ENCODE data around the gene RGS7BP. TPM values are rescaled to one million over a fixed set of nuclear protein-coding genes. Genes with fewer than 3 reads are reported as not detected.
A peak's percentile ranks its signal among the peaks of the same experiment; 100 is the strongest.

The RGS7BP gene
- total RNA-seq (2013) = not detected
- not detected for polyA plus RNA-seq
- polyA minus RNA-seq = not detected in 2 replicates
- 0 to 2.0 (median 0) reads per million in 11 experiments for total RNA-seq

- H3K36me3 ChIP-seq (replicated peaks in 1 of 2; ENCODE audit: control insufficient read depth in 1 of 2, insufficient read depth in 2 of 2, low read length in 2 of 2) = no peaks in the 10 kb centered on the region
- TF ChIP-seq CTCF (IDR thresholded peaks at IDR 0.05) = no peak
- H3K27ac ChIP-seq (ENCODE audit: low read depth in 1 of 2, low read length in 2 of 2) = no peak within 1 kb of the TSS
- no peaks in the 10 kb centered on the region for H4K20me1 ChIP-seq (ENCODE audit: insufficient read depth, low read length)
- 5% methylated on average over 46 of the region's 53 CpGs for WGBS (ENCODE audit: insufficient coverage)
- no peak within 1 kb of the TSS for H3K27ac Mint-ChIP-seq
- H3K4me3 Mint-ChIP-seq = peak within 1 kb of the TSS in 1 of 2 donors; percentile 72
- H3K79me2 ChIP-seq (ENCODE audit: insufficient read depth, low read length) = no peaks in the 10 kb centered on the region
- no peaks in the 10 kb centered on the region for H3K4me1 Mint-ChIP-seq
- H2AFZ ChIP-seq (ENCODE audit: insufficient read depth, low read depth, low read length, poor library complexity, severe bottlenecking) = no peak within 1 kb of the TSS
- peaks cover 32 to 38% of the 10 kb centered on the region in 2 donors for H3K27me3 ChIP-seq (ENCODE audit: control insufficient read depth in 2 of 2, insufficient read depth in 2 of 2, low read length in 2 of 2)
- DNase-seq = no peak
- H3K9me3 ChIP-seq (replicated peaks in 1 of 2; ENCODE audit: control insufficient read depth in 1 of 2, insufficient read depth in 1 of 2, low read length in 2 of 2) = peaks cover 0 to 6% of the 10 kb centered on the region in 2 donors
- H3K9ac ChIP-seq (ENCODE audit: insufficient read depth, low read length, poor library complexity, severe bottlenecking) = no peak within 1 kb of the TSS
- H3K27me3 Mint-ChIP-seq (ENCODE audit: low read depth in 3 of 3) = peaks cover 40 to 43% (median 41%) of the 10 kb centered on the region in 3 donors
- H3K4me3 ChIP-seq (replicated peaks in 1 of 3; ENCODE audit: low read depth in 2 of 3, low read length in 3 of 3) = no peak within 1 kb of the TSS
- H3K4me2 ChIP-seq (replicated peaks; ENCODE audit: extremely low read depth, low read length, poor library complexity, severe bottlenecking) = no peak within 1 kb of the TSS
- H3K9me3 Mint-ChIP-seq = peaks cover 3 to 17% (median 9%) of the 10 kb centered on the region in 7 donors
- no peaks in the 10 kb centered on the region for H3K36me3 Mint-ChIP-seq
- intact Hi-C loops (cut with micrococcal nuclease) = no loop called here
- no peaks in the 10 kb centered on the region for H3K4me1 ChIP-seq (ENCODE audit: control insufficient read depth in 1 of 2, insufficient read depth in 2 of 2, low read length in 2 of 2)
Observed at GRCh38 chr5:64505769-64506566, at the start of gene RGS7BP. Gene RGS7BP, plus strand, starts transcription at chr5:64506015. Its CDS starts 610 bp downstream, at chr5:64506625.

GRCh38 chr5:64457846-64458245 lies 48.0 kb upstream of the RGS7BP start:
- no peak for TF ChIP-seq CTCF (IDR thresholded peaks at IDR 0.05)
- H3K27me3 Mint-ChIP-seq (ENCODE audit: low read depth in 3 of 3) = no peaks in the 10 kb centered on the region
- no peak overlapping the region for H2AFZ ChIP-seq (ENCODE audit: insufficient read depth, low read depth, low read length, poor library complexity, severe bottlenecking)
- no peak for DNase-seq
- peaks cover 2 to 20% (median 11%) of the 10 kb centered on the region in 7 donors for H3K9me3 Mint-ChIP-seq
- no peak overlapping the region for H3K27ac Mint-ChIP-seq
- H3K4me3 Mint-ChIP-seq = no peak overlapping the region
- H3K4me1 Mint-ChIP-seq = no peaks in the 10 kb centered on the region
- H3K9ac ChIP-seq (ENCODE audit: insufficient read depth, low read length, poor library complexity, severe bottlenecking) = no peak overlapping the region
- H3K4me1 ChIP-seq (ENCODE audit: control insufficient read depth in 1 of 2, insufficient read depth in 2 of 2, low read length in 2 of 2) = no peaks in the 10 kb centered on the region
- no peaks in the 10 kb centered on the region for H3K36me3 Mint-ChIP-seq
- no peak overlapping the region for H3K27ac ChIP-seq (ENCODE audit: low read depth in 1 of 2, low read length in 2 of 2)
- WGBS (ENCODE audit: insufficient coverage) = no CpG with 5 or more reads among the region's 1 CpG
- peaks cover 11 to 17% of the 10 kb centered on the region in 2 donors for H3K9me3 ChIP-seq (replicated peaks in 1 of 2; ENCODE audit: control insufficient read depth in 1 of 2, insufficient read depth in 1 of 2, low read length in 2 of 2)
- H3K27me3 ChIP-seq (ENCODE audit: control insufficient read depth in 2 of 2, insufficient read depth in 2 of 2, low read length in 2 of 2) = no peaks in the 10 kb centered on the region
- no peak overlapping the region for H3K4me3 ChIP-seq (replicated peaks in 1 of 3; ENCODE audit: low read depth in 2 of 3, low read length in 3 of 3)
- H4K20me1 ChIP-seq (ENCODE audit: insufficient read depth, low read length) = no peaks in the 10 kb centered on the region
- no peaks in the 10 kb centered on the region for H3K36me3 ChIP-seq (replicated peaks in 1 of 2; ENCODE audit: control insufficient read depth in 1 of 2, insufficient read depth in 2 of 2, low read length in 2 of 2)
- intact Hi-C loops (cut with micrococcal nuclease) = no loop called here
- no peak overlapping the region for H3K4me2 ChIP-seq (replicated peaks; ENCODE audit: extremely low read depth, low read length, poor library complexity, severe bottlenecking)
- H3K79me2 ChIP-seq (ENCODE audit: insufficient read depth, low read length) = no peaks in the 10 kb centered on the region

Measured in CD14-positive monocyte (primary cell).